HCT116 (cell line): Measurements from ENCODE around the gene DOCK2.

Experiments
- CTCF ChIP-seq, 3 experiments: fragments of 200-600 bp in 1 of 3; sonication (generic) in 1 of 3; IDR thresholded peaks in 2 of 3; conservative IDR thresholded peaks in 1 of 3; 2 replicates each; pipeline ENCODE4 v1.5.1; 2012 to 2017; ENCODE audit warnings: low read depth in 2 of 3, low read length in 2 of 3, antibody characterized with exemption in 1 of 3, borderline replicate concordance in 1 of 3, control low read depth in 1 of 3, mild to moderate bottlenecking in 1 of 3, mixed read lengths in 1 of 3, mixed run types in 1 of 3, moderate library complexity in 1 of 3; ENCODE audit not compliant: insufficient read depth in 1 of 3
- POLR2AphosphoS5 ChIP-seq: IDR thresholded peaks from 2 replicates; pipeline ENCODE4 v1.6.1; 2011; ENCODE audit warnings: mild to moderate bottlenecking, low read depth, low read length, moderate library complexity

- TF ChIP-seq CTCF (IDR thresholded peaks at IDR 0.05 in 2 of 3, conservative IDR thresholded peaks at IDR 0.05 in 1 of 3; ENCODE audit: borderline replicate concordance in 1 of 3, insufficient read depth in 1 of 3, low read depth in 2 of 3, low read length in 2 of 3): no peak
- TF ChIP-seq POLR2AphosphoS5: no peak
Observed at GRCh38 chr5:170076739-170077138, 439.7 kb downstream of the DOCK2 start.
